Hematopoietic multipotent progenitor cell treated with erythropoietin and hydrocortisone succinate and interleukin-3 and kit ligand, for 8 days (in vitro differentiated cells): Measurements from ENCODE around the gene TAT.
"Not testable (repeated sequence)": the region's sequence is repeated elsewhere in the genome, so short reads cannot be mapped to it uniquely, and the experiment has no call there.

Experiments
- DNase-seq: peaks from one replicate; pipeline ENCODE4 v3.0.0-alpha.2; 2015

Gene TAT

DNA sequence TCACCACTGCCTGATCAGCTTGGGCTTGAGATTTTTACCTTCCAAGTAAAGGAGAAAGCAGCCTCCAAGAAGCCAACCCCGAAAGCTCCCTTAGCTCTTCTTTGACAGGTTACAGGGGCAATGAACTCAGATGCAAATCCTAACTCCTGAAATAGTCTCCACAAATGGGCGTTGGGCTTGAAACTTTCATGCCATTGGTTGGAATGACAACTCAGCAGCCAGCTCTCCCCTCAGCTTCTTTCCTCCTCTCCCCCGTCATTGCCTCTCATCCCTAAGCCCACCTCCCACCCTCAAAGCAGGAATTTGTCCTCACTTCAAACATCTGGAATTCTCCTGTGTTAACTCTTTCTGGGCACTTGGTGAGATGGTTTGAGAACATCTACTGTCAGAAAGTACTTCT lies at the start of gene TAT:
TAT (minus strand) TSS at position 122 of the 400 bp plus-strand sequence. CDS start 677 bp downstream, outside the sequence.
- DNase-seq, result no peak

DNA sequence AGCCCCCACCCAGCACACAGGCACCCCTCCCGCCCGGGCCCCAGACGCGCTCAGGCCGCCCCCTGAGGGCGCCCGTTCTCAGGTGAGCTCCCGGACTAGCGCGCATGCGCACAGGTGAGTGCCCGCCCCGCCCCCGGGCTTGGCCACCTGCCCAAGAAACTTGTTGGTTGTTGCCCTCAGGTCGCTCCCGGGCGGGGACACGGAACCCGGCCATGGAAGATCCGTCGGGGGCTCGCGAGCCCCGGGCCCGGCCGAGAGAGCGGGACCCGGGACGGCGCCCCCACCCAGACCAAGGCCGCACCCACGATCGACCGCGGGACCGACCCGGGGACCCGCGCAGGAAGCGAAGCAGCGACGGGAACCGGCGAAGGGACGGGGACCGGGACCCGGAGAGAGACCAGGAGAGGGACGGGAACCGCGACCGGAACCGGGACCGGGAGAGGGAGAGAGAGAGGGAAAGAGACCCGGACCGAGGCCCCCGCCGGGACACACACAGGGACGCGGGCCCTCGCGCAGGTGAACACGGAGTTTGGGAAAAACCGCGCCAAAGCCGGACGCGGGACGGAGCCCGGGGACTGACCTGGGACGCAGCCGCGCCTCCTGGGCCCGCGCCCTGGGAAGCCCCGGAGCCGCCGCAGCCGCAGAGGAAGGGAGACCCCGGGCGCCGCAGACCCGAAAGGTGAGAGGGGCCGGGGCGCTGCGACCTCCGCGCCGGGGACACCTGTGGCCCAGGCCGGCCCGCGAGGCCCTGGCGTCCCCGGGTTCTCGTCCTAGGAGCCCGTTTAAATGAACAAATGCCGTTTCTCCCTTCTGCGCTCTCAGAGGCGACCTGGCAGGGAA lies 49.3 kb upstream of the TAT start, which contains the start of gene MARVELD3:
MARVELD3 (plus strand) TSS at position 167 of the 840 bp plus-strand sequence; CDS start at position 213, 46 bp downstream.
- DNase-seq, result no peak

DNA sequence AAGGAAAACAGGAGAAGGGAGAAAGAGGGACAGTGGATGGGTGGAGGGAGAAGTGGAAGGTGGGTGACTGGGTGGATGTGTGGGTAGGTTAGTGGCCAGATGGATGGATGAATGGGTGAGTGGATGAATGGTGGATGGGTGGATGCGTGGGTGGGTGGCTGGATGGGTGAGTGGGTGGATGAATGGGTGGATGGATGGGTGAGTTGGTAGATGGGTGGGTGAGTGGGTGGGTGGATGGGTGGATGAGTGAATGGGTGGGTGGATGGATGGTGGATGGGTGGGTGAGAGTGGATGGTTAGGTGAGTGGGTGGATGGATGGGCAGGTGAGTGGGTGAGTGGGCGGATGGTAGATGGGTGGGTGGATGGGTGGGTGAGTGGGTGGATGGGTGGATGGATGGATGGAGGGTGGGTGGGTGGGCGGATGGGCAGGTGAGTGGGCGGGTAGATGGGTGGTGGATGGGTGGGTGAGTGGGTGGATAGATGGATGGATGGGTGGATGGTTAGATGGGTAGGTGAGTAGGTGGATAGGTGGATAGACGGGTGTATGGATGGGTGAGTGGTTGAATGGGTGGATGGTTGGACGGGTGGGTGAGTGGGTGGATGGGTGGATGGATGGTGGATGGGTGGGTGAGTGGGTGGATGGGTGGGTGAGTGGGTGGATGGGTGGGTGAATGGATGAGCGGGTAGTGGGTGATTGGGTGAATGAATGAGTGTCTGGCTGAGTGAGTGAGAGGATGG lies 48.4 kb upstream of the TAT start:
- DNase-seq, result no peak

- no peak for DNase-seq
Measured at GRCh38 chr16:71623597-71623996, 46.7 kb upstream of the TAT start.

DNA sequence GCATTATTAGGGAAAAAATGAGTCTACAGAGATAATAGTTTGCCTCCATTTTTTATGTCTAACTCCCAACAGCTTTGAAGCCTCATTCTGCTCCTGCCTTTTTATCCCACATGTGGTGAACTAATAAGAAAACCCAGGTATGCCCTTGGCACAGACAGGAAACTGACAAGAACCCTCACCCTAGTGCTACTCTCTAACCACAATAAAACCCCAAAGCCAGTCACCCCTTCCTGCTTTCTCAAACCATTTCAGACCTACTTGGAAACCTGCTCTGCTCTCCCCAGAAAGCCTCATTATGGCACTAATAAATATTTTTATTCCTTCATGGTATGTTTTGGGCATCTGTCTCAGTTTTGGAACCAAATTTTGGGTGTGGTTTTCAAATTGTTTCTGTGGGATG lies 45.2 kb upstream of the TAT start:
- DNase-seq, result no peak

DNA sequence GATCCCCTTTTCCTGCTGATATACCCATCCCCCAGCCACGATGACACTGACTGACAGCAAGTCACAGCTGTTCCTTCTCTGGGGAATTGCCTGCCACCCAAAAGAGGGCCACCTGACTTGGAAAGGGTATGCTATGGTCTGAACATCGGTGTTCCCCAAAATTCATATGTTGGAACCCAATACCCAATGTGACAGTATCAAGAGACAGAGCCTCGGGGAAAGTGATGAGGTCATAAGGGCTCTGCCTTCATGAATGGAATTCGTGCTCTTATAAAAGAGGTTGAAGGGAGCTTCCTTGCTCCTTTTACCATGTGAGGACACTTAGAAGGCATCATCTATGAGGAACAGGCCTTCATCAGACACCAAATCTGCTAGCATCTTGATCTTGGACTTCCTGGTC lies 41.5 kb upstream of the TAT start:
- no peak for DNase-seq

- not testable (repeated sequence) for DNase-seq
Measured at GRCh38 chr16:71614956-71615355, 38.1 kb upstream of the TAT start.

DNA sequence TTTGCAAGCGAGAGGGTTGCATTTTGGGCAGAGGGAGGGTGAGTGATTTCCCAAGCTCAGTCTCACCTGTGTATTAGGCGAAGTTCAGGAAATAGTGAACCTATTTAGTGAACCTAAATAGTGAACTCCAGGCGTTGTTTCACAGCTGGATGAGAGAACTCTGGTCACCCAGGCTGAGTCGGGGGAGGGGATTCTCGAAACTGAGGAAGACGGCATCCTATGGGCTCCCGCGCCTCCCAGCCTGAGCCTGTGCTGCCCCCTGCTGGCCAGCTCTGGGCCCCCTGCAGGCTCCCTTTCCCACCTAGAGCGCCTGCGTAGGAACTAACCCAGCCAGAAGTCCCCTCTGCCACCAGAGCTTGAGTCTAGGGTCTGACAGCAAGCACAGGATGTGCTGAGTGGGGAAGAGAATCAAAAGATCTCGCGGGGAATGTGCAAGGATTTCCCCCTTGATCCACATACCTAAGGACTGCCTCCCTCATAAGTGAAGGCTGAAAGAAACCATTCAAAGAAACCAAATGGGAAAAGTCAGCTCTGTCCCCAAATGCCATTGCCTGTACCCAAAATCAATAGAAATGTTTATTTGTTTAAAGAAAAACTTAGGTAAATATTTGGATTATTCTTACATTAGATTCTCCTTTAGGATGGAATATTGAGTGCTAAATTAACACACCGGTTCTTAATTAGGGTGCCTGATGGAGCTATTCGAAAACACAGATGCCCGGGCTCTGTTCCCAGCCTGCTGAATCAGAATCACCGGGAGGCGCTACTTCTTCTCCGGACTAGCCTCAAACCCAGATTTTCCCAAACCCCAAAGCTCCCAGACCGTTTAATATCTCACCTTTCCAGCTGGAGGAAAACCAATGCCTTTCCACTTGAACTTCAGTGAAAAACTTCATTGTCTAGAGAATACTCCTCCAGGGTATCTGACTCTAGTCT lies 34.3 kb upstream of the TAT start:
- DNase-seq, result peak; percentile 69

DNA sequence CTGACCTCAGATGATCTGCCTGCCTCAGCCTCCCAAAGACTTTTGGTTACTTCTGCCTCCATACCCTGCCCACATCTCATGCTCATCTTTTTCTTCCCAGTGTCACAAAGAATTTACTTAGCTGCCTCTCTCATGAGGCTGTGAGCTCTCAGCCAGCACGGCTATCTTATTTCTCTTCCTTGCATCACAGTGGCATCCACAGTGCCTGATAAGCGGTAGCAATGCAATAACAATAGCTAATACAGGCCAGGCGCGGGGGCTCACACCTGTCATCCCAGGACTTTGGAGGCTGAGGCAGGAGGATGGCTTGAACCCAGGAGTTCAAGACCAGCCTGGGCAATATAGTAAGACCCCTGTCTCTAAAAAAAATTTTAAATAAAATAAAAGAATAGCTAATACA lies 33.6 kb upstream of the TAT start:
- DNase-seq, result no peak

DNA sequence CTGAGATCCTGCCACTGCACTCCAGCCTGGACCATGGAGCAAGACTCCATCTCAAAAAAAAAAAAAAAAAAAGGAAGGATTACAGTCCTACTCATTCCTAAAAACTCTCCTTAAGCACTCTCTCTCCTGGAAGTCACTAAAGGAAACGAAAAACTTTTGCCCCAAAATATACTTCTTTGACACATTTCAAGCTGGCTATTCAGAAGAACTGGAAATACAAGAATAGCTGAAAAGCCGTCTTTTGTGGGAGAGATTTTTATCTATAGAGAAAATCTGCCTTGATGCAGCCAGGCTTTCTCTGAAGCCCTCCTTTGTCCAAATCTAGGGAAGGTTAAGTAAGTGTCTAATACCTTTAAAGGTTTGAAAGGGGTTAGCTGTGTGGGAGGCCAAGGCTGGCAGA lies 32.2 kb upstream of the TAT start:
- DNase-seq, result no peak

GRCh38 chr16:71600822-71601221 lies 23.9 kb upstream of the TAT start:
- no peak for DNase-seq

- DNase-seq, result not testable (repeated sequence)
Measured at GRCh38 chr16:71598426-71598825, 21.5 kb upstream of the TAT start.

GRCh38 chr16:71595340-71595826 lies 18.5 kb upstream of the TAT start:
- not testable (repeated sequence) for DNase-seq

DNA sequence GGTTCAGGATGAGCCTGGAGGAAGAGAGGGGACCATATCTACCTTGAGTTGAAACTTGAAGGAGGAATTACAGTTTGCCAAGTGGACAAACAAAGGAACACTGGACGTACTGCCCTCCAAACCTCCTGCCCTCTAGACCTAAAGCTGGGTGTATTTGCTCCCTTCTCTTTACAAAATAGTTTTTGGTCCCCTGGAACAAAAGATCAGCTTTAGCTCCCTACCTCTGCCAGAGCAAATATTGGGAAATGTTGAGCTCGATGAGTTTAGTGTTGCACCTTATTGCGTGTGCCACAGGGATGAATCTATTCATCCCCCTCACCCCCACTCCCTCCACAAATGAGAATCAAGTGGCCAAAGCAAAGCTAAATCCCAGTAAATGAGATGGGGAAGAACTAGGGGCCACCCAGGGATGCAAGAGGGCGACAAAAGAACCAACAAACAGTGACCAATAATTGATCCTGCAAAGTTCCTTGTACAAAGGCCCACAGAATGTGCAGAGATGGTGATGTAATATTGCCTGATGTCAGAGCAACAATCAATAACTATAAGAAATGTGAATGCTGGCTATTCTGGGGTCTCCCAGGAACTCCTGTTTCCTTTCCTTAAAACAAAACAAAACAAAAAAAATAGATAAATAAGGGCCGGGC lies 17.2 kb upstream of the TAT start:
- DNase-seq, result no peak

GRCh38 chr16:71593048-71593999 lies 16.4 kb upstream of the TAT start:
- DNase-seq, result no peak

DNA sequence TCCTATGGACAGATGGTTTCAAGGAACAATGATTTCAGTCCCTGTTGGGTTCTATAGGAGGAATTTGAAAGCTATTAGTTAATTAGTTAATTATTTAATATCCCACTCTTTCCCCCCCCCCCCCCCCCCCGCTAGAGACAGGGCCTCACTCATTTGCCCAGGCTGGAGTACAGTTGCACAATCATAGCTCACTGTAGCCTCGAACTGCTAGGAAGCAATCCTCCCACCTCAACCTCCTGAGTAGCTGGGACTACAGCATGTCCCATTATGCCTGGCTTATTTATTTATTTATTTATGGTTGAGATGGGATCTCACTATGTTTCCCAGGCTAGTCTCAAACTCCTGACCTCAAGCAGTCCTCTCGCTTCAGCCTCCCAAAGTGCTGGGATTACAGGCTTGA lies 15.0 kb upstream of the TAT start:
- DNase-seq, result no peak

- no peak for DNase-seq
Measured at GRCh38 chr16:71590584-71590983, 13.7 kb upstream of the TAT start.

DNA sequence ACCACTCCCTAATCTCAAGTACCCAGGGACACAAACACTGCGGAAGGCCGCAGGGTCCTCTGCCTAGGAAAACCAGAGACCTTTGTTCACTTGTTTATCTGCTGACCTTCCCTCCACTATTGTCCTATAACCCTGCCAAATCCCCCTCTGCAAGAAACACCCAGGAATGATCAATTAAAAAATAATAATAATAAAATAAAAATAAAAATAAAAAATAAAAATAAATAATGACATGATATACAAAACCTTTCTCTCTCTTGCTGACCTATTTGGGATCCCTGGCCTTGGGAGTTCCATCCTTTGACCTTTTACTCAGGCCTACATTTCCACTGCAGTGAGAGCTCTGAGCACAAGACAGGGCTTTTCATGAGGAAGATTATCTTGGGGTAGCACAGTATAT lies 13.2 kb upstream of the TAT start:
- DNase-seq, result not testable (repeated sequence)

- not testable (repeated sequence) for DNase-seq
Measured at GRCh38 chr16:71589334-71589733, 12.4 kb upstream of the TAT start.

- DNase-seq, result no peak
Measured at GRCh38 chr16:71585318-71585703, 8.4 kb upstream of the TAT start.
